GM18505 (cell line): ENCODE data around the gene ZDHHC11.
A peak's percentile ranks its signal among the peaks of the same experiment; 100 is the strongest.

Experiments
- ATAC-seq: cut with Tn5 transposase; IDR thresholded peaks from one replicate; pipeline ENCODE4 v1.9.1; 2021; ENCODE audit not compliant: unreplicated experiment
- POLR2A ChIP-seq: IDR thresholded peaks from 4 replicates; pipeline ENCODE4 v1.6.1; 2011; ENCODE audit warnings: borderline replicate concordance; ENCODE audit not compliant: insufficient read depth, insufficient read length; ENCODE audit errors: extremely low read depth

The ZDHHC11 gene, protein sequence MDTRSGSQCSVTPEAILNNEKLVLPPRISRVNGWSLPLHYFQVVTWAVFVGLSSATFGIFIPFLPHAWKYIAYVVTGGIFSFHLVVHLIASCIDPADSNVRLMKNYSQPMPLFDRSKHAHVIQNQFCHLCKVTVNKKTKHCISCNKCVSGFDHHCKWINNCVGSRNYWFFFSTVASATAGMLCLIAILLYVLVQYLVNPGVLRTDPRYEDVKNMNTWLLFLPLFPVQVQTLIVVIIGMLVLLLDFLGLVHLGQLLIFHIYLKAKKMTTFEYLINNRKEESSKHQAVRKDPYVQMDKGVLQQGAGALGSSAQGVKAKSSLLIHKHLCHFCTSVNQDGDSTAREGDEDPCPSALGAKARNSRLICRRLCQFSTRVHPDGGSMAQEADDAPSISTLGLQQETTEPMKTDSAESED

DNA sequence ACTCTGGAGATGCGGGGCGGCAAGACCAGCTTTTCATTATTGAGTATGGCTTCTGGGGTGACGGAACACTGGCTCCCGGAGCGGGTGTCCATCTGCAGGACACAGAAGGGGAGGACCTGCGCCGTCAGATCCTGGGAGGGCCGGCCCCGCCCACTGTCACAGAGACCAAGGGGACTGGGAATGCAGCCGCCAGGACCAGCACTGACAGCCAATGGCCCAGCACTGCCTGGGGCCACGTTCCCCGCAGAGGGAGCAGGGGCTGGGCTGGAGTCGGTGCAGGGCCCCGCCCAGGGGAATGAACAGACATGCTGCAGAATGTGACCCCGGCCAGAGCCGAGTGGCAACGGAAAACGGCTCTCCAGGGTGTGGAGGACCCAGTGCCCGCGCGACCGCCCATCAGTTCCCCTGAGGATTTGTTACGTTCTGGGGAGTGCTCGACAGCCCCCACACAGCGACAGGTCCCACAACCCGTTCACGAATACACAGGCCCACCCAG is at the start of gene ZDHHC11:
TSS of gene ZDHHC11 (minus strand) at position 476 of the 496 bp plus-strand sequence. CDS start at position 92, 384 bp downstream.
- TF ChIP-seq POLR2A: no peak
- no peak for ATAC-seq

DNA sequence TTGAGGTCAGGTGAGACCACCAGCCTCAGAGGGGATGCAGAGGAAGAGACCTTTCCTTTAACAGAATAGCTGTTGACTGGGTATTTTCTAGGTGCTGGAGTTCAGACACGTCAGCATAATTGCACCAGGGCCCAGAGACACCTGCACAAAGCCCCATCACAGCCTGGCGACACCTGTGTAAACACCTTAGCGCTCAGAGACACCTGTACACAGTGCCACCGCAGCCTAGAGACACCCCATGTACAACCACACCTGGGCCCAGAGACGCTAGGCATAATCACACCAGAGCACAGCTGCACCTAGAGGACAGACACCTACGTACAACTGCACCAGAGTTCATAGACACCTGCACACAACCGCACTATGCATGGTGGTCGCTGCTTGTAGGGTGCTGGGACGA is 42.9 kb upstream of the ZDHHC11 start:
- ATAC-seq: no peak
- no peak for TF ChIP-seq POLR2A

DNA sequence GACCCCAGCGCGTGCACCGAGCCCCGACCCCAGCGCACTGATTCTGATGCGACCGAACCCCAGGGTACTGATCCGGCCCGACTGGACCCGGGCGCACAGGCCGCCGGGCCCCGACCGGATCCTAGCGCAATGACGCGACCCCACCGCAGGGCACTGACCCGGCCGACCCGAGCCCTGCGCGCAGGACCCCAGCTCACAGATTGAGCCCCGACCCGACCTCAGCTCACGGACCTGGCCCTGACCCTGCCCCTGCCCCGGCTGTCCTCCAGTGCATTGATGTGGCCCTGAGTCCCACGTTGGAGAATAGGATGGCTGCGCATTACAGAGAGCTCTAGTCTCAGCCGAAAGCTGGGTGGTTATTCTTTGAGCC is 42.3 kb upstream of the ZDHHC11 start:
- no peak for TF ChIP-seq POLR2A
- peak; percentile 13 for ATAC-seq

DNA sequence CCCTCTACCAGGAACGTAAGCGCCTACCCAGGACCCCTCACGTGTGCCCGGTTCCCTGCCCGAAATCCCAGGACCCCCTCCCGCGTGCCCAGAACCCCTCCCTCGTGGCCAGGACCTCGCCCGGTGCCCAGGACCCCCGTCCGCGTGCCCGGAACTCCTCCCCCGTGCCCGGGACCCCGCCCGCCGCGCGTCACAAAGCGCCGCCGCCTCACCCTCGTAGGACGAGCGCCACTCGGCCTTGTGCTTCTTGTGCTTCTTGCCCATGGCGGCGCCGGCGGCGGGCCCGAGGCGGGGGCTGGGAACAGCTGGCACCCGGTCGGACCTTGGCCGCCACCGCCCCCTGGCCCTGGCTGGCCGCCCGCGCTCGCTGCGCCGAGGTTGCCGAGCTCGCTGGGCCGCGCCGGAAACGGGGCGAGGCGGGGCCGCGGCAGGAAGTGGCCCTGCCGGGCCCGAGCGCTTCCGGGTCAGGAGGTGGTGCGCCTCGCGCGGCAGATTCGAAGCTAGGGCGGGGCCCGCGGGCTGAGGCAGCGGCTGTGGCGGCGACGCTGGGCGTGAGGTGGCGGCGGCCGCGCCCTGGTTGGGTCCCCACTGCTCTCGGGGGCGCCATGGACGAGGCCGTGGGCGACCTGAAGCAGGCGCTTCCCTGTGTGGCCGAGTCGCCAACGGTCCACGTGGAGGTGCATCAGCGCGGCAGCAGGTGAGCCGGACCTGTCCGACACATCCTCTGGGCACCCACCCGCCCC is 41.8 kb upstream of the ZDHHC11 start, which contains the start of the genes BRD9 and TRIP13:
TSS of gene BRD9 (minus strand) at position 408 of the 743 bp plus-strand sequence. CDS start at position 264, 144 bp downstream.
TSS of gene TRIP13 (plus strand) at position 491 of the 743 bp plus-strand sequence. CDS start at position 606, 115 bp downstream.
- ATAC-seq: peak; percentile 95
- peak; percentile 78 for TF ChIP-seq POLR2A

DNA sequence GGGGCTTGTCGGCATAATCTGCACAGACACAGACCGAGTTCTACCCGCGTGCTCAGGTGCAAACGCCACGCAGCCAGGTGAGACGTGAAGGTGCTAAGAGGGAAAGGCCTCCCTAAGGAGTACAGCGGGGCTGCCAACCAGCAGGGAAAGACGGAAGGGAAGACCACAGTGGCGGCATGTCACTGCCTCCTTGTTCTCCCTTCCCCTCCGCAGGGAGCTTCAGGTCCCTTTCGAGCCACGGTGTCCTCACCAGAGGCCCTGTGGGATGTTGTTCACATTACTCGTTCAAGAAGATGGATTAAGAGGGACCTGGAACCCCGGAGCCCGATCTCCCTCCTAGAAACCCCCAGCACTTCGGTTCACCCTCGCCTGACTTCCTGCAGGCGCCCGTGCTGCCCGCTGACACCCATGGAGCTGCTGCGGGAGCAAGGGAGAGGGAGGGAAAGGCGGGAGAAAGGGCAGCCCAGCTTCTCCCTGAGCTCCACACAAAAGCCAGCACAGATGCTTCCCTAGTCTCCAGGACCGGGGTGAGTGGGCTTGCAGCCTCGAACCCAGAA is 41.1 kb upstream of the ZDHHC11 start:
- ATAC-seq: peak; percentile 20
- no peak for TF ChIP-seq POLR2A

DNA sequence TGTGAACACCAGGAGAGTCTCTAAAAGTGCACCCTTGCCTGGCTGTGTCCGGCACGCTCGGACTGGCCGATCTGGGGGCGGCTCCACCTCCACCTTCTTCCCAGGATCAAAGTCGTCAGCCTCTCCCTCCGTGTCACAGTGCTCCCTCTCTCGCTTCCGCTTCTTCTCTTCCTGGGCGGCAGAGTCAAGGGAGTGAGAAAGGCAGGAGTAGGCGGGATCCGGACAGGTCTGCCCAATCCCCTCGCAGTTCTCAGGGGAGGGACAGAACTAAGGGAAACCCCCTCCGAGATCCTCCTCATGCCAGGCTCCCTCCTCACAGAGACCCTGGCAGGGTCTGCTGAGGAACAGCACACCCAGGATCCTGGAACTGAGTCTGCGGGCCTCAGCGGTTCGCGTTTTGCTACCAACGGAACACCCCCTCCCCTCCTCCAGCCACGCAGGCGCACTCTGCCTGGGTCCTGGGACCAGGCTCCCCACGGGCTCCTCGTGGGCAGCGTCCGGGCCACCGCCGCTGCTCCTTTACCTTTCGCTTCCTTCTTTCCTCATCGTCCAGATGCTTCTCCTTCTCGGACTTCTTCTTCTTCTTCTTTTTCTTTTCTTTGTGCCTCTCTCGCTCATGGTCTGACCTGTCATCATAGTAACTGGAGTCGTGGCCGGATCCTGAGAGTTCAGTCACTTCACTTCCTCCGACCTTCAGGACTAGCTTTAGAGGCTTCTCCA is 40.5 kb upstream of the ZDHHC11 start:
- no peak for TF ChIP-seq POLR2A
- ATAC-seq: no peak

DNA sequence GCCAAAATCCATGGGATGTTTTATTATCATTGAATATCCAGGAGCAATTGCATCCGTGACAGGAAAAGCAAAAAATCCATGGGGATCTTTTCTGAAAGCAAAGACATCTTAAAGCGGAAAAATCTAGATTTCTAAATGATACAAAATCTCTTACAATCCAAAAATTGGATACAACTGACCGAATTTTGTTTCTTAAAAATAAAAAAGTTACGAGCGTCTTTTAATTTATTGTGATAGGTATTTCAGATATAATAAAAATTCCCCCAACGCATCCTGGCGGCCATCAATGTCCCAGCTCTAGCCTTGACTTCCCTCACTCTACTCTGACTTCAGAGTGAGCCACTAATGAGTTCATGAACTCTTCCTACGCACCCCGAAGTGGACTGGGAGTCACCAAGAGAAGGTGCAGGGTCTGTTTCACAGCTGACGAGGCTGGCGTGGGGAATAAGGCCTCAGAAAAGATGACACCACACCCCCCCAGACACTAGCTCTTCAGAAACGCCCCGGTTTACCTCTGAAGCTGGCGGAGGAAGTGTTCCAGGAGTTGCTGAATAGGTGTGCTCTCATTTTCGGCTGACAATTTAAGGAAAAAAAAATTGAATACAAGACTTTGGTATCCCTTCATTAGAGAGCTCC is 38.4 kb upstream of the ZDHHC11 start:
- no peak for ATAC-seq

DNA sequence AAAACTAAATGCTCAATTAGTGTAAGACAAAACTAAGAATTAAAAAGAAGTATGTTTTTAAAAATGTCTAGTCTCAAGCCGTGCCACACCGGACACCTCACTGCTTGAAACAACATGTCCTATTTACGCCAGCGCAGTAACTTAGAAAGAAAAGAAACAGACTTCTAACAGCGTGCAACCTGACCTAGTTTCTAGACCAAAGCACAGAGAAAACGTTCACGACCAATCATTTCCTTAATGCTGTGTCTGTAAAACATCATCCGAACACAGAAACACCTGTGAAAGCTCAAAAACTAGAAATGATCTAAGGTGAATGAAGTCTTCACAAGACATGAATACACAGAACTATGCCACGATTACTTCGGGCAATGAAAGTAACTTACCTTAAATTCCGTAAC is 37.9 kb upstream of the ZDHHC11 start:
- ATAC-seq: no peak
- TF ChIP-seq POLR2A: no peak

More for the DNA sequence above, 38.4 kb upstream of the ZDHHC11 start:
- no peak for TF ChIP-seq POLR2A

DNA sequence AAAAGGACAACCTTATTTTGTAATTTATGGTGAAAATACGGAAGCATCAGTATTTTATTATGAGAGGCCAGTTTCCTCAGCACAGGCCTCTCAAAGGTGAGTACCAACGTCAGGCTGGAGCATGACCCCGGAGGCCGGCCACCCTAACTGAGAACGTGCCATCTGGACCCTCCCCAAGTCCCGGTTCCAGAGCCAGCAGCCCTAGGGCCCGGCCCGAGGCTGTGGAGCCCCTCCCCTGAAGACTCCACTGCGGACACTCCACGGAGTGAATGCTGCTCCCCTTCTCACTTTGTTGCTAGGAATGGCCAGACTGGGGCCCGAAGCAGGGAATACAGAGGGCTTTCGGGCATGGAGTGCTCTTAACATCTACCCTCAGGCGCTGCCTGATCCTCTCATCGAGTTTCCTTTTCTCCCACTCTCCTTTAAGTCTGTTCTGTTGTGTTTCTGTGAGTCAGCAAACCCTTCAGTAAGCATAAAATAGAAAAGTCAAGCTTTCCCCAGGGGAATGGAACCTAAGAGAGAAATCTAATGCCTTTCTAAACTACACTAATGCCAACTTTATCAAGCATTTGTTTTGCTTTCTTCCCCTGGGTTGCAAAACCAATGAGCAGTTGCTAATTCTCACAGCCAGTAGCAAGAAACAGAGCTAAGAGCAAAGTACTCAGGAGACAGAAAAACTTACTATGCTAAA is 37.3 kb upstream of the ZDHHC11 start:
- no peak for ATAC-seq
- no peak for TF ChIP-seq POLR2A

DNA sequence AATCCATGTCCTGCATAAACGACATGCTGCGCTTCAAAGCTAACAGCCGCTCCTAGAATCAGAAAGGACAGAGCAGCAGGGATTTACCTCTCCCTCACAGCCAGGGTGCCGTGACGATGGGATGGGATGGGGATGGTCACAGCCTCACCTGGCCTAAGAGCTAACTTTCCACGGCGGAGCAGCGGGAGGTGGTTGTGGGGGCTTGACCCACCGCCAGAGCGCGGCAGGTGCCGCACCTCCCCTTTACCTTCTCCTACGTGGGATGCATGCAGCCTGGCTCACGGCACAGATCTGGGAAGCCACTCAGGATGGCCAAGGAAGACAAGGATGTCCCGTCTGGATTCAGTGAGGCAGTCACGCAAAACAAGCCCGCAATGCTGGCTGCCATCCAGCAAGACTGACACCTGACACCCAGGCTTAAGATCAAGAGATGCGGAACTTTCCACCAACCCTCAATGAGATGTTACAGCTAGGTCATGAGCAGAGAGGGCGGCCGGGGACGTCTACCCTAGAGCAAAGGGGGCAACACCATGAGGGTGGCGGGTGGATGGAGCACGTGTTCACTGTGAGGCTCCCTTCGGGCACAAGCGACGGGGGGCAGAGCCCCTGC is 36.0 kb upstream of the ZDHHC11 start:
- no peak for TF ChIP-seq POLR2A
- ATAC-seq: no peak

DNA sequence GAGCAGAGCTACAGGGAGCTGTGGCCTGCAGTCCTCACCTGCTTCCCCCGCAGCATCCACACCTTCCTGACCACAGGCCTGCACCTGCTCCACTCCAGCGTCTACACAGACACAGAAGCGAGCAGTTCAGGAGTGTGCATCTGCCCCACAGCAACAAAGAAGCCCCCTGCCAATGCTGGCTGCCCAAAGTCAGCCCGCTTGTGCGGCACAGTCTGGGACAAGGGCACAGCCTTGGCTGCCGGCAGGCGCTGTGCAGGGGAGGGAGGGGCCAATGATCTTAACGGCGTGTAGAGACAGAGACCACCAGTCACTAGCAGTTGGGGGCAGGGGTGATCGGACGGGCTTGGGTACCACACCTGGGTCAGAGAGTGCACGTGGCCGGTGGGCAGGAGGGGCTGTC is 35.2 kb upstream of the ZDHHC11 start:
- no peak for ATAC-seq
- TF ChIP-seq POLR2A: no peak

DNA sequence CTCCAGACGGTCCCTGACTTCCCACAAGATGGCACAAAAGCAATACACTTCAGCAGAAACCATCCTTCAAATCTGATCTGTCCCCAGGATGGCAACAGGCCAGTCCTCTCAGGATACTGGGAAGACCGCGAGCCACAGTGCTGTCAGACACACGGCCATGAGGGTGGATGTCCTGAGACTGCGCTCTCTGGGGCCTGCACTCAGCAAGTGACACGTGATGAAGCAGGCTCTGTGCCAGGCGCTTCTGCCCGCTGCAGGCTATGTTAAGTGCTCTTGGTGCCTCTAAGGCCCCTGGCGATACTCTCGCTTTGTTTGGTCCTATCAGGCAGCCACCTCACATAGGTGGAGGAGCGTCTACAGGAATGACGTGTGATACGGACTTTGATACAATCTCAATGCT is 34.7 kb upstream of the ZDHHC11 start:
- TF ChIP-seq POLR2A: no peak
- ATAC-seq: no peak

DNA sequence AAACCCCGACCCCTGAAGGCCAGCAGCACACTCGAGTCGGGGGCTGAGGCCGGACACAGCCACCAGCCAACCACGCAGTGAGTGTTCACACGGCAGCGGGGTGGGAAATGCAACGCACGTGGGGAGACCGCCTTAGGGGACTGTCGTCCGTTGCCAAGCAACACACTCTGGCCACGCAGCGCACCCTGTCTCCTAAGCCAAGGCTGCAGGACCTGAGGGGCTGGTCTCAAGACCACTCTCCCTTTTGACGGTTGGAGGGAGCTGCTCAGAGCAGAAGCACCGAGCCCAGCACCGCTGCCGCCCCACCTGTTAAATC is 34.3 kb upstream of the ZDHHC11 start:
- no peak for ATAC-seq
- TF ChIP-seq POLR2A: no peak
